GM19193 (cell line): ENCODE data around the gene PSORS1C1.

Experiments used
- POLR2A ChIP-seq: IDR thresholded peaks from 4 replicates; pipeline ENCODE4 v1.6.1; 2011; ENCODE audit not compliant: insufficient read depth, insufficient read length; ENCODE audit errors: extremely low read depth

PSORS1C1 gene

DNA sequence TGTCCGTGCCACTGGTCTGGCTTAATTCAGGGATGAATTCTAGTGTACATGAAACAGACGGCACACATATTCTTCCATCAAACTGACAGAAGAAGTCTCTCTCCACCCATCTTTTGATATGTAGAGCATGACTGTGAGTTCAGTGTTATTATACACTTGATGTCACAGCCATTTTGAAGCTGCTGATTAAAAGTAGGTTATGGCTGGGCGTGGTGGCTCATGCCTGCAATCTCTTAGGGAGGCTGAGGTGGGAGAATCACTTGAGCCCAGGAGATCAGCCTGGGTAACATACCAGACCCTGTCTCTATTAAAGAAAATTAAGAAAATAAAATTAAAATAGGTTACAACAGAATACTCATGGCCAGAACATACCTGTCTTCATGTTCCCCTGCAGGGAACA, 22.9 kb upstream of the PSORS1C1 start:
- no peak for TF ChIP-seq POLR2A

DNA sequence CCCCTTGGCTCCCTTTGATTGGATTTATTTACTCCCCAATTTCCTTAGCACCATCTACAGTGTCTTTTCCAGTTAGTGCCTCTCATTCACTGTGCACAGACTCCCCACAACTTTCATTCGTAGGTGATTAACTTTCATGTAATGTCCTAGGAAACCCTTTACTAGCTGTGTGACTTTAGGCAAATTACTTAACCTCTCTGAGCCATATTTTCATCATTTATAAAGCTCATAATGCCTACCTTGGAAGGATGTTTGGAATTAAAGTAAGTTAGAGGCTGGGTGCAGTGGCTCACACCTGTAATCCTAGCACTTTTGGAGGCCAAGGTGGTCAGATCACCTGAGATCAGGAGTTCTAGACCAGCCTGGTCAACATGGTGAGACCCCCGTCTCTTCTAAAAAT, 22.4 kb upstream of the PSORS1C1 start:
- TF ChIP-seq POLR2A = no peak

DNA sequence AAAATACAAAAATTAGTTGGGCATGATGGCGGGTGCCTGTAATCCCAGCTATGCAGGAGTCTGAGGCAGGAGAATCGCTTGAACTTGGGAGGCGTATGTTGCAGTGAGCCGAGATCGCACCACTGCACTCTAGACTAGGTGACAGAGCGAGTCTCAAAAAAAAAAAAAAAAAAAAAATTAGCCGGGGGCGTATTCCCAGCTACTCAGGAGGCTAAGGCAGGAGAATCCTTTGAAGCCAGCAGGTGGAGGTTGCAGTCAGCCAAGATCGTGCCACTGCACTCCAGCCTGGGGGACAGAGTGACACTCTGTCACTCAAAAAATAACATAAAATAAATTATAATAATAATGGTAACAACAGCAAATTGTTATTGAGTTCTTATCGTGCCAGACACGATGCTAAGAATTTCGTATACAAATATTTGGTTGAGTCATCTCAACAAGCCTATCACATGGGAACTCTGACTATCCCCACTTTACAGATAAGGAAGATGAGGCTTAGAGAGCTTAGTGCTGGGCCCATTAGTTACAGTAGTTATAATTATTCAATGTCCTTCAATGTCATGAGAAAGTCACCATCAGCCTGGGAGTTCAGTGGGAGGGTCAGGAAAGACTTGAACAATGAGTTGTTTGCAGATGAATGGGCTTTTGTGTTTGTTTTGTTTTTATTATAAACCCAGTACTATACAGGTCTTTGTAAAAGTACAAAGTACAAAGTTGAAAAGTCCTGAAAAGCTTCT, 21.7 kb upstream of the PSORS1C1 start:
- no peak for TF ChIP-seq POLR2A

DNA sequence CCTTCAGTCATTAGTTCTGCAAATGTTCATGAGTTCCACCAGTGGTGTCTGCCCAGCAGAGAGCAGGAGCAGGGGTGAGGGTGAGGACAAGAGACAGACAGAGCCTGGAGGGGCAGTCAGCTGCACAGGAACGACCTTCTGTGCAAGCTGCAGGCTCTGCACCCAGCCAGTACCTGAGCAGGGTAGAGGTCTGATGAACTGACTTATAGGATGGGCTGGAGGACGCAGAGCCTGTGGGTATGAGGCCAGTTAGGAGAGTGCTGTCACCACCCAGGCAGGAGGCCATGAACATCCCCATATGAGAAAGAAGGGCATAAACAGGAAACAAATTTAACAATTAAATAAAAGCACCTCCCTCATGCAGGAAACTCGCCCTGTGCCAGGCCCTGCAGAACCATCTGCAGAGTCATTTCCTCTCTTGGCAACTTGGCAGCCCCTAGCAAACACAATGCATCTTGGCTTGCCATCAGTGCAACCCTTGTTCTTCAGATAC, 20.2 kb upstream of the PSORS1C1 start:
- TF ChIP-seq POLR2A = no peak

DNA sequence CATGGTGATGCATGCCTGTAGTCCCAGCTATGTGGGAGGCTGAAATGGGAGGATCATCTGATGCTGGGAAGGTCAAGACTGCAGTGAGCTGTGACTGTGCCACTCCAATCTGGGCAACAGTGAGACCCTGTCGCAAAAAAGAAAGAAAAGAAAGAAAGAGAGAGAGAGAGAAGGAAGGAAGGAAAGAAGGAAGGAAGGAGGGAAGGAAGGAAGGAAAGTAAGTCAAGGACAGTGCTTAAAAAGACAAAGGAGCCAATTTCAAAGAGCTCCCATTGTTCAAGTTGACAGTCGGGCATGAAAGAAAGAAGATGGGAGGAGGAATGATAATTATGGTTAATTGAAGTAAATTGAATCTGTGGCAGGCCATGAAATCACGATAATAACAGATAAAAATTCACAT, 18.4 kb upstream of the PSORS1C1 start:
- TF ChIP-seq POLR2A = no peak

DNA sequence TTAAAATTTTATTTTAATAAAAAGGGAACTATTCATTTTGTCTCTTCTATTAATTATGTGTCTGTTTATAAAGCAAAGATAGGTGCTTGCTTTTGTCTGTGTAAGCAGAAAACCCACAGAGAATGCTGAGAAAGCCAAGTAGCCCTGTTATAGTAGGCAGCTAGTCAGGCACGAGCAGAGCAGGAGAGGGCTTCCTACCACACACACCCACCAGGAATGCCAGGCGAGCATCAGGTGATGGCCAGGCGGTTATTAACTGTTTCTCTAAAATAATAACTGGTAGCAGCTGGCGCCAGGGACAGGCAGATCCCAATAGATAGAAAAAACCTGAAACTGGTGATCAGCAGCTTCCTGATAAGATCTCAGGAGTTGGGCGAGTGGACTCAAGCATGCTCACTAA, 17.9 kb upstream of the PSORS1C1 start:
- no peak for TF ChIP-seq POLR2A

DNA sequence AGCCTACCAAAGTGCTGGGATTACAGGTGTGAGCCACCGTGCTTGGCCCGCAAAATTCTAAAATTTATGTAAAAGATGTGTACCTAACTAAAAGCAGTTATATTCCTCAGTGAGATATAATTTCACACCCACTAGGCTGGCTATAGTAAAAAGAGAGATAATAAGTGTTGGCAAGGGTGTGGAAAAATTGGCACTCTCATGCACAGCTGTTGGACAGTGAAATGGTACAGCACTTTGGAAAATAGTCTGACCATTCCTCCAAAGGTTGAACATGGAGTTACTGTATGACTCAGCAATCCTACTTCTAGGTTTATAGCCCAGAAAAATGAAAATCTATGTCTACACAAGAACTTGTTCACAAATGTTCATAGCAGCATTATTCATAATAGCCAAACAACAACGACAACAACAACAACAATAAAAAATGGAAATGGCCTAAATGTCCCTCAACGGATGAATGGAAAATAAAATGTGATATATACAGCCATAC, 16.1 kb upstream of the PSORS1C1 start:
- no peak for TF ChIP-seq POLR2A

DNA sequence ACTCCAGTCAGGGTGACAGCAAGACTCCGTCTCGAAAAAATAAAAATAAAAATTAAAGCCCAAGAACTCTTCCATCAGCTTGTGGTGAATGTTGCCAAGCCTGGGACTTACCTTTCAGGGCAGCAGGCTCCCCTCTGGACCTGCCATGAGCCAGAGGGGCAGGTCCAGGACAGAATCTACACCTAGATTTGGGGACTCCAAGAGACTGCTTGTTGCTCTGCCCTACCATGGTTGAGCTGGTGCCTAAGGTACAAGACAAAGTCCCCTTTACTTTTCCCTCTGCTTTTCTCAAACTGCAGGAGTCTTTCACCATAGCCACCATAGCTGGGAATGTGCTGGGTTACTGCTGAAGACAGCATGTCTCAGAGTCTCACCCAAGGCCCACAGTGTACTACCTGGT, 11.5 kb upstream of the PSORS1C1 start:
- no peak for TF ChIP-seq POLR2A

DNA sequence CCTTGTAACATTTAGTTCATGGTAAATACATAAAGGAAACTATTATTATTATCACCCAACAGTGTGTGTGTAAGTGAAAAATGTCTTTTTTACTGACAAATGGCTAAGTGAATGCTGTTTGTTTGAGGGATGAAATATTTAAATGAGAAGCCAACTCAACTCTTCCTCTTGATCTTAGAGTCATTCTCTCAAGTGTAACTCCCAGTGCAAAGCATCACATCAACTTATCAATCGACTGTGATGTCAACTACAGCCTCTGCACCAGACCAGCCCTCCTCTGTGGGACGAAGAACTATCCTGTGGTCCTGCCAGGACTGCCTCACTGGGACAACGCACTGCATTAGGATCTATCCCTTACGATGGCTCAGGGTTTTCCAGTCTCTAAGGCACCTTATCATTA, 7.5 kb upstream of the PSORS1C1 start:
- TF ChIP-seq POLR2A = no peak

DNA sequence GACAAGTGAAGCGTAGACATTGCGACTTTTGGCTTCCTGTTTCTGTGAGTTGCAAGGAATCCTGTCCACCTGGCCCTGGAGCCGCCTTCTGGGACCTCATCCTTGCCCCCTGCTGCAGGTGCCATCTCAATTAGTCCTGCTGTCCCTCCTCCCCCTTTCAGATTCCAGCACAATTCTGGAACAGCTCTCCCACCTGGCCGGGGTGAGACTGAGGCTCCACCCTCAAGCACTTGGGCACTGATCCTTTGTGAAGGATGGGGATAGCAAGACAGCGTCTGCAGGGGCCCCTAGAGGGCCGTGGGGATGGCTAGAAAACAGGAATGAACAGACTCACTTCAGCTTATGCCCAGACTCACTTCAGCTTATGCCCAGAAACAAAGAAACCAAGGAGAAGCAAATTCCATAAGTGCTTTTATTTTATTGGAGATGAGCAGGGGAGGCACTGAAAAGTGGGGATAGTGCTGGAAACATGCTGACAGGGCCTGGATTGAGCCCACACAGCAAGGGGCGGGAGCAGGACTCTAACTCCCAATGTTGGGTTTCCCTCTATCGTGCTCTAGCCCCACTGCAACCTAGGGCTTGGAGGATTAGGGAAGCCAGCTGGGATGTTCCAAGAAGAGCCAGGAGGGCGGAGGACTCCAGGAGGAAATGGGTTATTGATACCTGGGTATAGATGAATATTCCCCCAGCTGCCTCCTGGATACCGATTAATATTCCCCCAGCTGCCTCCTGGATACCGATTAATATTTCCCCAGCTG, 3.6 kb upstream of the PSORS1C1 start:
- no peak for TF ChIP-seq POLR2A

DNA sequence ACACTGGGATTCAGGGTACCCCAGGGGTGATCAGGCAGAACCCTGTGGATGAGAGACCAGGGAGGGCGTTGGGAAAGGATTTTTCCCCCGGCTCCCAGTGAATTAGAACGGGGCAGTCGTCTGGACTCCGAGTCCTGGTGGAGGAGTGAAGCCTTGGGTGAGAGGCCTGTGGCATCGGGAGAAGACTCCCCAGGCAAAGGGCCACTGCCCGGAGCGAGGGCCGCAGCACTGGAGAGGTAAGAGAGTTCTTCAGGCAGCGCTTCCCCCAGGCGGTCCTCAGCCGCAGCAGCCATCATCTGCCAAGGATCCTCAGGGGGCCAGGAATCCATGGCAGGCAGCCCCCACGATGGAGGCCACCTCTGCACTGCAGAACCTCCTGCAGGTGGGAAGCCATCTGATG, 2.9 kb upstream of the PSORS1C1 start:
- TF ChIP-seq POLR2A = no peak

DNA sequence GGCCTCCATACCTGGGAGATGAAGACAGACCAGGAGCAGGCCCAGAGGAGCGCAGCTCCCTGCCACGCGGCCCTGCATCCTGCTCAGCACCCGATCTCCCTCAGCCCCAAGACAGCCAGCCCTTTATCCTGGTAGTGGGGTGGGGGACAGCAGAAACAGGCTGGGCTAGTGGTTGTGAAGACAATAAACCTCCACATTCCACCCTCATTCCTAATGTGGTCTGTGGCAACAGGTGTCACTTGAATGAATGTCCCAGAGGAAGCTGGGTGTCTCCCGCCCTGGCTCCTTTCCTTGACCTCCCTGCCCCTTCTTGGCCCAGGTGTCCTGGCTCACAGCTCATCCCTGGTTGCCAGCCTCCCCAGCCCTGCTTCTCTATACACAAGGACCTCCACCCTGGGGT, 2.1 kb upstream of the PSORS1C1 start, which contains the start of gene C6orf15:
TSS of gene C6orf15 (minus strand) at position 98 of the 400 bp plus-strand sequence. CDS start at position 78, 20 bp downstream.
- no peak for TF ChIP-seq POLR2A

DNA sequence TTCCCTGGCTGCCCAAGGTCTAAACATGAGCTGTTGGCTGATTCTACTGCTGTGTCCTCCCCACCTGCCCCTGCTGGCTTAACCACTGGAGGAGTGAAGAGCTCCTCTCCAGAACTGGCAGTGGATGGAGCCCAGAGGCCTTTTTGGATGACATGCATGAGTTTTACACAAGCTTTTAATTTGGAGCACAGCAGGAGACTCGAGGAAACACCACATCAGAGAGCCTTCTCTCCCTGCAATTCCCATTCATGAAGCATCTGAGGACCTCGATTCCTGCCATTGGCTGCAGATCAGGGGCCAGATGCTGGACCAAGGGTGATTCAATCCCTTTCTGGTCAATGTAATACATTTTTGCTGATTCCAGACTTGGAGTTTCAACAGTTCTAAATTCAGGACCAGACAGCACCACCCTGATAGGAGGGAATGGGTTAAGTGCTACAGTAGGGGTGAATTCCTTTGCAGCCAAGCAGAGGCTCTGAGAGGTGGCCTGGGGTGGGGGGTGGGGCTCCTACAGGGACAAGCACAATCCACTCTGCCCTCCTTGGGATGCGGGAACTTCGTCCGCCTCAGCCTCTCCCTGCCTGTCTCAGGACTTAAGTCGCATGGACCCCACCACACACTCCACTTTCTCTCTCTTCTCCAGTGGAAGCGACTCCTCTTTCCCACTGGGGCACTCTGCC, 599 bp upstream of the PSORS1C1 start:
- TF ChIP-seq POLR2A = no peak

DNA sequence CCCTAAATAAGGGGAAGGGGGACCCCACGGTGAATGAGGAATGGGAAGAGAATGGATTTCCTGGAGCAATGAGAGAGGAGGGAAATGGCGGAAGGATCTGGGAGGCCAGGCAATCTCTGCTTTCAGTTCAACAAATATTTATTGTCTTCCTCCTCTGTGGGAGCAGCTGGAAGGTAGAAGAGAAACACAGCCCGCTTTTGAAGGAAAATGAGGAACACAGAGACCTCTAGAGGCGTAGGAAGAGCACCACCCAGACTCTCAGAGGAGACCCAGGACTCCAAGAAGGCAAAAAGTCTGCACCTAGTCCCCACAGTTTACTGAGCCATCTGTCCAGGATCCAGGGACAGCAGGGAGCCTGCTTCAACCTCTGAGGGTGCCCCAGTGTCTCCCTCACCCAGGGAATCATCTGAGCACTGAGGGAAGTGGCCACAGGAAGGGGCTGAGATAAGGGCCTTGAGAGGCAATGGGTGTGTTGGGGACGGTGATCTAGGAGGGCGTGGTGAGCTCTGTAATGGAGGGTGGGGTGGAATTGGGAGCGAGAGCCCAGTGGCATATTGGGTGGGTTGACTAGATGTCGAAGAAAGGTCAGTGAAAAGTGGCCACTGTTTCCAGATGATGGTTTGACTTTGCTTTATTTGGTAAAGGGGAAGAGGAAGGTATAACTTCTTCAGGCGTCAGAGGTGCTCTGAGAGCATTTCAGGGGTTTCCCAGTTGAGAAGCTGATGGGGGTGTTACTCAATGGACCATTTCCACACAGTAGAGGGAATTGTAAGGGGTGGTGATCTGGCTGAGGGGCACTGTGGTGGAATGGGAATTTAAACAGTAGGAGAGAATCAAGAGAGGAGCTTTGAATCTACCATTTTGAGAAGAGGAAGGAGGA, 610 bp downstream of the PSORS1C1 start:
- TF ChIP-seq POLR2A = no peak
